ENCODE measurements around the gene TINCR. TPM values are rescaled to one million over a fixed set of nuclear protein-coding genes. Genes with fewer than 3 reads are reported as not detected.
A peak's percentile ranks its signal among the peaks of the same experiment; 100 is the strongest.

TINCR gene
- total RNA-seq, 3 donors from 2014 or later: 4.6 to 9.0 (median 5.6) TPM

DNA sequence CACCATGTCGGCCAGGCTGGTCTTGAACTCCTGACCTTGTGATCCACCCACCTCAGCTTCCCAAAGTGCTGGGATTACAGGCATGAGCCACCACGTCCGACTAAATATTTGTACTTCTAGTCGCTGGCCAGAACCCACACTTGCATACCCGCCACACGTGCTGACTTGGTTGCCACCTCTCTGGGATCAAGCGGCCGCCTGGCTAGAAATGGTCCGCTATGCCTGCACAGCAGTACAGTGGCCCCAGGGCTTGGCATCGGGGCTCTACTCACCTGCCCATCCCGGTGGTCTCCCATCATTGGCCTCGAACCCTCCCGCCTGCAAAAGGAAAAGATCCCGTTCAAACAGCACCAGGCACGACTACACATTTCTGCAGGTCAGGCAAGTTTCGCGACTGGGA lies 23.7 kb upstream of the TINCR start:
- DNase-seq: peak in 1 of 3 donors; percentile 17
- no peaks in the 10 kb centered on the region for H3K9me3 ChIP-seq
- TF ChIP-seq, protein P1, sequence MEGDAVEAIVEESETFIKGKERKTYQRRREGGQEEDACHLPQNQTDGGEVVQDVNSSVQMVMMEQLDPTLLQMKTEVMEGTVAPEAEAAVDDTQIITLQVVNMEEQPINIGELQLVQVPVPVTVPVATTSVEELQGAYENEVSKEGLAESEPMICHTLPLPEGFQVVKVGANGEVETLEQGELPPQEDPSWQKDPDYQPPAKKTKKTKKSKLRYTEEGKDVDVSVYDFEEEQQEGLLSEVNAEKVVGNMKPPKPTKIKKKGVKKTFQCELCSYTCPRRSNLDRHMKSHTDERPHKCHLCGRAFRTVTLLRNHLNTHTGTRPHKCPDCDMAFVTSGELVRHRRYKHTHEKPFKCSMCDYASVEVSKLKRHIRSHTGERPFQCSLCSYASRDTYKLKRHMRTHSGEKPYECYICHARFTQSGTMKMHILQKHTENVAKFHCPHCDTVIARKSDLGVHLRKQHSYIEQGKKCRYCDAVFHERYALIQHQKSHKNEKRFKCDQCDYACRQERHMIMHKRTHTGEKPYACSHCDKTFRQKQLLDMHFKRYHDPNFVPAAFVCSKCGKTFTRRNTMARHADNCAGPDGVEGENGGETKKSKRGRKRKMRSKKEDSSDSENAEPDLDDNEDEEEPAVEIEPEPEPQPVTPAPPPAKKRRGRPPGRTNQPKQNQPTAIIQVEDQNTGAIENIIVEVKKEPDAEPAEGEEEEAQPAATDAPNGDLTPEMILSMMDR (IDR thresholded peaks at IDR 0.05): no peak
- no peak overlapping the region for H3K4me3 ChIP-seq
- no peaks in the 10 kb centered on the region for H3K4me1 ChIP-seq (ENCODE audit: low read depth)
- H3K36me3 ChIP-seq (ENCODE audit: low read depth): peaks cover 28% of the 10 kb centered on the region
- ATAC-seq: no peak
- intact Hi-C loops (cut with DNase I, micrococcal nuclease): no loop called here

GRCh38 chr19:5590865-5591154 lies 23.1 kb upstream of the TINCR start:
- H3K4me3 ChIP-seq: no peak overlapping the region
- H3K36me3 ChIP-seq (ENCODE audit: low read depth): peaks cover 28% of the 10 kb centered on the region
- DNase-seq: peak in 1 of 3 donors; percentile 8
- TF ChIP-seq, protein P1 (IDR thresholded peaks at IDR 0.05): no peak
- no peaks in the 10 kb centered on the region for H3K4me1 ChIP-seq (ENCODE audit: low read depth)
- H3K9me3 ChIP-seq: no peaks in the 10 kb centered on the region
- intact Hi-C loops (cut with DNase I, micrococcal nuclease): no loop called here
- ATAC-seq: no peak

DNA sequence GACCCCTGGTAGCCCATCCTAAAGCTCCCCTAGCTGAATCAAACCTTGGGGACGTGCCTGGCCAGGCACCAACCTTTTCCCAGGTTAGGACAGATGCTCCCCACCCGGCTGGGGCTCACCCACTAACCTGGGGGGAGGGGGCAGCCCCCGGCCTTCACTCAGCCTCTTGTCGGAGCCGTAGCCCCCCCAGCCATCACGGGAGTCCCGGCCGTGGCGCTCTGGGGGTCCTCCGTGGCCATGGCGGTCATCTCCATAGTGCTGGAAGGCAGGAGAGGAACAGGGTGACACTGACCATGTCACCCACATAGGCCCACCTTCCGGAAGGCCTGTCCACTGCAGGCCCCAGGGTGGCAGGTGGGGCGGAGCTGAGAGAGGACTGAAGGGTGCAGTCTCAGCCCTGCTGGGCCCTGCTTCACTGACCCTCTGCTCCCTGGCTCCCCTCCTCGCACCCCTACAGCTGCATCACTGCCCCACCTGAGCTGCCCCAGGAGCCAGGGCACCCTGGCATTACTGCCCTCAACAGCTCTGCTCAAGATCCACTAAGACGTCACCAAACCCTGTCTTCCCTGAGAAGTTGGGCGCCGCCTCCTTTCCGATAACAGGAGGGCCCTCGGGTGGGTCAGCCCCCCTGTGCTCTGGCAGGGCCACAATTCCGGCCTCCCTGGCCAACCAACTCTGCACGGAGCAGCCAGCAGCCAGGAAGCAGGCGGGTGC lies 22.6 kb upstream of the TINCR start:
- ATAC-seq (no peak), DNase-seq (peak in 1 of 3 donors; percentile 21)
- H3K36me3 ChIP-seq (ENCODE audit: low read depth): peaks cover 28% of the 10 kb centered on the region
- no peaks in the 10 kb centered on the region for H3K4me1 ChIP-seq (ENCODE audit: low read depth)
- TF ChIP-seq, protein P1 (IDR thresholded peaks at IDR 0.05): no peak
- no peak overlapping the region for H3K4me3 ChIP-seq
- intact Hi-C loops (cut with DNase I, micrococcal nuclease): no loop called here
- no peaks in the 10 kb centered on the region for H3K9me3 ChIP-seq

DNA sequence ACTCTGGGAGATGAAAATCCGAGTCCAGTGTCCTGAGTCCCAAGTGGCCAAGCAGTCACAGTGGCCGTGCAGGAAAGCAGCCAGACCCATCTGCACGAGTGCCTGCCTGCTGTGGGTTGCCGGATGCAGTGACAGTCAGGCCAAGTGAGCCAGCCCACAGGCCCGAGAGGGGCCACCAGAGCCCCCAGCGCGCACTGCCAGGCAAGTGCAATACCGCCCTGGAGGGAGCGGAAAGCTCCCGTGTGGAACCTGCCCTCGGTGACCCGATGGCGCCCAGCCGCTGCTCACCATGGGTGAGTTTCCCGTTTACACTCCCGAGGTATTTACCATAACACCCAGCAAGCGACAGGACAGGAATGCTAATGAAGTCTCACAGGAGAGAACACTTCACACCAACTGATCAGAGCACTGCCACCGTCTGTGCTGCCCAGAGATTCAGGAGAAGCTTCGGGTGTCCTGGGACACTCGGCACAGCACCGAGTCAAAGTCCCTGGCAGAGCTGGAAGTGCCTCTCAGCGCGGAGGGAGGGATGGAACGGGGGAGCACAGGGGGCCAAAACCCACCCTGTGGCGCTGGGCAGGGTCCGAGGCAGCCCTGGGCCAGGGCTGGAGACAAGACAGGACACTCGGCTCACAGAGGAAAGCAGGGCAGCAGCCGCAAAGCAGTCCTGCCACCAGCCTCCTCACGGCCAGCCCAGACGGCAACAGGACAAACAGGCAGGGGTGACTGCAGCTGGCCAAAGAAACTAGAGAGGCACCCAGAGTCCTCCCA lies 21.3 kb upstream of the TINCR start:
- H3K4me1 ChIP-seq (ENCODE audit: low read depth): no peaks in the 10 kb centered on the region
- TF ChIP-seq, protein P1 (IDR thresholded peaks at IDR 0.05): no peak
- H3K36me3 ChIP-seq (ENCODE audit: low read depth): peaks cover 21% of the 10 kb centered on the region

GRCh38 chr19:5588441-5588840 lies 20.7 kb upstream of the TINCR start:
- intact Hi-C loops (cut with DNase I, micrococcal nuclease): no loop called here
- DNase-seq (peak in 1 of 3 donors; percentile 11), ATAC-seq (no peak)
- H3K4me1 ChIP-seq (ENCODE audit: low read depth): no peaks in the 10 kb centered on the region
- no peaks in the 10 kb centered on the region for H3K9me3 ChIP-seq
- H3K4me3 ChIP-seq: no peak overlapping the region
- TF ChIP-seq, protein P1 (IDR thresholded peaks at IDR 0.05): no peak
- peaks cover 14% of the 10 kb centered on the region for H3K36me3 ChIP-seq (ENCODE audit: low read depth)

More for the DNA sequence above, 21.3 kb upstream of the TINCR start:
- intact Hi-C loops (cut with DNase I, micrococcal nuclease): no loop called here
- ATAC-seq: no peak
- Histone ChIP-seq H3K9me3 (no peaks in the 10 kb centered on the region), H3K4me3 (no peak overlapping the region)
- peak in 1 of 3 donors; percentile 26 for DNase-seq

Measured in mucosa of descending colon (tissue), 3 donors.